ACC112 (cell line): ENCODE measurements around the gene TLR5.

ENCODE experiments used
- H2AFZ ChIP-seq: fragments of 200-600 bp; sonication (generic); one replicate; pipeline ENCODE4 v1.6.0; 2017; ENCODE audit warnings: antibody characterized with exemption, low read length; ENCODE audit not compliant: unreplicated experiment
- H3K27ac ChIP-seq: fragments of 200-600 bp; sonication (generic); 2 replicates; pipeline ENCODE4 v1.5.1; 2014; ENCODE audit warnings: low read depth, mild to moderate bottlenecking, antibody characterized with exemption, low read length, moderate library complexity
- H3K27me3 ChIP-seq: fragments of 200-600 bp; sonication (generic); 2 replicates; pipeline ENCODE4 v1.6.1; 2014; ENCODE audit warnings: mild to moderate bottlenecking, antibody characterized with exemption, low read length, moderate library complexity, mixed read lengths; ENCODE audit not compliant: insufficient read depth
- H3K36me3 ChIP-seq: fragments of 200-600 bp; sonication (generic); 2 replicates; pipeline ENCODE4 v1.6.1; 2016; ENCODE audit warnings: mild to moderate bottlenecking, antibody characterized with exemption, low read length, moderate library complexity, mixed read lengths; ENCODE audit not compliant: insufficient read depth
- H3K4me1 ChIP-seq: fragments of 200-600 bp; sonication (generic); one replicate; pipeline ENCODE4 v1.6.1; 2016; ENCODE audit warnings: low read length, mixed read lengths; ENCODE audit not compliant: insufficient read depth, unreplicated experiment, control insufficient read depth
- H3K4me3 ChIP-seq: fragments of 200-600 bp; sonication (generic); 2 replicates; pipeline ENCODE4 v1.5.1; 2014; ENCODE audit warnings: mild to moderate bottlenecking, low read depth, low read length
- H3K79me2 ChIP-seq: fragments of 200-600 bp; sonication (generic); one replicate; pipeline ENCODE4 v1.6.0; 2016; ENCODE audit warnings: low read length; ENCODE audit not compliant: control insufficient read depth, unreplicated experiment, insufficient read depth

Gene TLR5

GRCh38 chr1:223110952-223111351, 32.1 kb downstream of the TLR5 start:
- no peak overlapping the region for H3K27ac ChIP-seq

GRCh38 chr1:223109581-223110026, 33.4 kb downstream of the TLR5 start:
- peaks cover 6% of the 10 kb centered on the region for H3K4me1 ChIP-seq
- H2AFZ ChIP-seq, result no peak overlapping the region
- H3K79me2 ChIP-seq, result no peaks in the 10 kb centered on the region
- H3K27ac ChIP-seq, result no peak overlapping the region
- H3K27me3 ChIP-seq, result peaks cover 30% of the 10 kb centered on the region
- H3K4me3 ChIP-seq, result no peak overlapping the region
- no peaks in the 10 kb centered on the region for H3K36me3 ChIP-seq

More at GRCh38 chr1:223110952-223111351, 32.1 kb downstream of the TLR5 start:
- peaks cover 30% of the 10 kb centered on the region for H3K27me3 ChIP-seq
- H3K36me3 ChIP-seq, result no peaks in the 10 kb centered on the region
- H2AFZ ChIP-seq, result no peak overlapping the region
- H3K4me3 ChIP-seq, result no peak overlapping the region
- H3K4me1 ChIP-seq, result peaks cover 6% of the 10 kb centered on the region
- no peaks in the 10 kb centered on the region for H3K79me2 ChIP-seq

GRCh38 chr1:223106856-223107255, 36.2 kb downstream of the TLR5 start:
- no peak overlapping the region for H3K27ac ChIP-seq
- H3K79me2 ChIP-seq, result no peaks in the 10 kb centered on the region
- H3K4me3 ChIP-seq, result no peak overlapping the region
- H3K4me1 ChIP-seq, result peaks cover 6% of the 10 kb centered on the region
- H3K36me3 ChIP-seq, result no peaks in the 10 kb centered on the region
- H2AFZ ChIP-seq, result no peak overlapping the region
- H3K27me3 ChIP-seq, result peaks cover 28% of the 10 kb centered on the region

GRCh38 chr1:223105568-223105967, 37.5 kb downstream of the TLR5 start:
- H3K4me3 ChIP-seq, result no peak overlapping the region
- no peak overlapping the region for H3K27ac ChIP-seq
- H3K4me1 ChIP-seq, result peaks cover 6% of the 10 kb centered on the region
- H2AFZ ChIP-seq, result no peak overlapping the region
- no peaks in the 10 kb centered on the region for H3K36me3 ChIP-seq
- no peaks in the 10 kb centered on the region for H3K79me2 ChIP-seq
- H3K27me3 ChIP-seq, result peaks cover 16% of the 10 kb centered on the region

- Histone ChIP-seq H3K27ac (no peak overlapping the region), H3K27me3 (peaks cover 27% of the 10 kb centered on the region), H3K4me1 (peaks cover 6% of the 10 kb centered on the region), H3K36me3 (no peaks in the 10 kb centered on the region), H3K79me2 (no peaks in the 10 kb centered on the region), H3K4me3 (no peak overlapping the region), H2AFZ (no peak overlapping the region)
Measured at GRCh38 chr1:223102797-223103533, 40.1 kb downstream of the TLR5 start.

- H3K27ac ChIP-seq, result no peak overlapping the region
- no peaks in the 10 kb centered on the region for H3K4me1 ChIP-seq
- no peaks in the 10 kb centered on the region for H3K79me2 ChIP-seq
- H3K4me3 ChIP-seq, result no peak overlapping the region
- peaks cover 38% of the 10 kb centered on the region for H3K27me3 ChIP-seq
- no peak overlapping the region for H2AFZ ChIP-seq
- no peaks in the 10 kb centered on the region for H3K36me3 ChIP-seq
Measured at GRCh38 chr1:223097713-223098112, 45.3 kb downstream of the TLR5 start.

- Histone ChIP-seq H2AFZ (no peak overlapping the region), H3K36me3 (no peaks in the 10 kb centered on the region), H3K79me2 (no peaks in the 10 kb centered on the region), H3K27me3 (peaks cover 33% of the 10 kb centered on the region), H3K27ac (no peak overlapping the region), H3K4me1 (no peaks in the 10 kb centered on the region), H3K4me3 (no peak overlapping the region)
Measured at GRCh38 chr1:223095870-223096269, 47.2 kb downstream of the TLR5 start.

GRCh38 chr1:223091896-223092295, 51.2 kb downstream of the TLR5 start:
- no peak overlapping the region for H3K27ac ChIP-seq
- H3K27me3 ChIP-seq, result peaks cover 2% of the 10 kb centered on the region; the same call in 1 of the 2 replicates
- no peaks in the 10 kb centered on the region for H3K4me1 ChIP-seq
- no peak overlapping the region for H2AFZ ChIP-seq
- H3K79me2 ChIP-seq, result no peaks in the 10 kb centered on the region
- H3K4me3 ChIP-seq, result no peak overlapping the region
- H3K36me3 ChIP-seq, result no peaks in the 10 kb centered on the region

GRCh38 chr1:223089250-223089649, 53.8 kb downstream of the TLR5 start:
- no peaks in the 10 kb centered on the region for H3K36me3 ChIP-seq
- H3K4me1 ChIP-seq, result no peaks in the 10 kb centered on the region
- no peaks in the 10 kb centered on the region for H3K79me2 ChIP-seq
- no peak overlapping the region for H3K27ac ChIP-seq
- H2AFZ ChIP-seq, result no peak overlapping the region
- no peak overlapping the region for H3K4me3 ChIP-seq
- peaks cover 2% of the 10 kb centered on the region; the same call in 1 of the 2 replicates for H3K27me3 ChIP-seq

GRCh38 chr1:223088713-223089240, 54.3 kb downstream of the TLR5 start:
- no peak overlapping the region for H3K27ac ChIP-seq
- no peaks in the 10 kb centered on the region for H3K79me2 ChIP-seq
- H3K4me3 ChIP-seq, result no peak overlapping the region
- H3K27me3 ChIP-seq, result peaks cover 2% of the 10 kb centered on the region; the same call in 1 of the 2 replicates
- H3K36me3 ChIP-seq, result no peaks in the 10 kb centered on the region
- no peaks in the 10 kb centered on the region for H3K4me1 ChIP-seq
- no peak overlapping the region for H2AFZ ChIP-seq
